ENCODE data around the gene PAIP2B. TPM values are rescaled to one million over a fixed set of nuclear protein-coding genes. Genes with fewer than 3 reads are reported as not detected.

The PAIP2B gene
- total and polyA plus RNA-seq, 9 of the 15 experiments (the other 6 are each of a cell fraction or from before 2014, with no cell fraction given): 0.18 to 0.38 (median 0.25) TPM

DNA sequence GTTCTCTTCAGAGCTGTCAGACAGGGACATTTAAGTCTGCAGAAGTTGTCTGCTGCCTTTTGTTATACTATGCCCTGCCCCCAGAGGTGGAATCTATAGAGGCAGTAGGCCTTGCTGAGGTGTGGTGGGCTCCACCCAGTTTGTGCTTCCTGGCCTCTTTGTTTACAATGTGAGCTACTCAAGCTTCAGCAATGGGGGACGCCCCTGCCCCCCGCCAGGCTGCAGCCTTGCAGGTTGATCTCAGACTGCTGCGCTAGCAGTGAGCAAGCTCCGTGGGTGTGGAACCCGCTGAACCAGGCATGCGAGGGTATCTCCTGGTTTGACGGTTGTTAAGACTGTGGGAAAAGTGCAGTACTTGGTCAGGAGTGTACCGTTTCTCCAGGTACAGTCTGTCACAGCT is 24.0 kb upstream of the PAIP2B start:
- Histone ChIP-seq H3K27ac (ENCODE audit: extremely low read depth, low read depth, low read length) (no peak overlapping the region), H3K4me2 (ENCODE audit: insufficient read depth, low read length) (no peak overlapping the region), H3K9me1 (ENCODE audit: control insufficient read depth, insufficient read depth, low read length) (no peaks in the 10 kb centered on the region), H2AFZ (ENCODE audit: low read depth, low read length) (no peak overlapping the region), H3K79me2 (ENCODE audit: control insufficient read depth, insufficient read depth, low read length) (no peaks in the 10 kb centered on the region), H3K9me3 (replicated peaks; ENCODE audit: control insufficient read depth, insufficient read depth, low read depth, low read length) (no peaks in the 10 kb centered on the region), H3K4me3 (no peak overlapping the region), H3K27me3 (ENCODE audit: control insufficient read depth in 2 of 2, insufficient read depth in 2 of 2, low read length in 2 of 2) (peaks cover 0 to 5% of the 10 kb centered on the region in 2 experiments; a peak in 2 of 5 replicates), H3K9ac (ENCODE audit: insufficient read depth in 1 of 2, low read depth in 2 of 2, low read length in 2 of 2) (no peak overlapping the region; a peak in 1 of 4 replicates), H4K20me1 (replicated peaks; ENCODE audit: control insufficient read depth, insufficient read depth, low read length) (no peaks in the 10 kb centered on the region), H3K4me1 (replicated peaks in 1 of 2; ENCODE audit: control insufficient read depth in 2 of 2, insufficient read depth in 2 of 2, low read length in 2 of 2) (no peaks in the 10 kb centered on the region), H3K36me3 (ENCODE audit: control insufficient read depth, insufficient read depth, low read length) (no peaks in the 10 kb centered on the region)
- TF ChIP-seq CBFA2T2 (conservative IDR thresholded peaks at IDR 0.05): no peak
- TF ChIP-seq ZNF354B (CRISPR knock-in tag; IDR thresholded peaks at IDR 0.05): no peak
- no peak for TF ChIP-seq ZNF444 (CRISPR knock-in tag; IDR thresholded peaks at IDR 0.05)
- TF ChIP-seq, protein P1, sequence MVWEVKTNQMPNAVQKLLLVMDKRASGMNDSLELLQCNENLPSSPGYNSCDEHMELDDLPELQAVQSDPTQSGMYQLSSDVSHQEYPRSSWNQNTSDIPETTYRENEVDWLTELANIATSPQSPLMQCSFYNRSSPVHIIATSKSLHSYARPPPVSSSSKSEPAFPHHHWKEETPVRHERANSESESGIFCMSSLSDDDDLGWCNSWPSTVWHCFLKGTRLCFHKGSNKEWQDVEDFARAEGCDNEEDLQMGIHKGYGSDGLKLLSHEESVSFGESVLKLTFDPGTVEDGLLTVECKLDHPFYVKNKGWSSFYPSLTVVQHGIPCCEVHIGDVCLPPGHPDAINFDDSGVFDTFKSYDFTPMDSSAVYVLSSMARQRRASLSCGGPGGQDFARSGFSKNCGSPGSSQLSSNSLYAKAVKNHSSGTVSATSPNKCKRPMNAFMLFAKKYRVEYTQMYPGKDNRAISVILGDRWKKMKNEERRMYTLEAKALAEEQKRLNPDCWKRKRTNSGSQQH (CRISPR knock-in tag; IDR thresholded peaks at IDR 0.05): no peak
- no peak for TF ChIP-seq XRCC3 (IDR thresholded peaks at IDR 0.05)
- ATAC-seq (no peak), FAIRE-seq (no peak), DNase-seq (ENCODE audit: extremely low read depth in 1 of 4, low spot score in 3 of 4) (no peak)
- no TSS peak for BruUV-seq (replicated peaks)
- ChIA-PET POLR2A (interaction anchor here (0.6 kb wide), 1 partner anchor 183 kb away, joined by 3 read pairs; the partner anchor contains the start of gene NAGK), CTCF (ENCODE audit: low intra/inter-chr PET ratio) (no interaction called here)
- intact Hi-C loops (cut with micrococcal nuclease) (no loop called here), in situ Hi-C loops (cut with MboI) (no loop called here)
- WGBS (ENCODE audit: insufficient coverage, low coverage, missing lambda C conversion rate): 2% methylated on average over 8 of the region's 8 CpGs

GRCh38 chr2:71244302-71244660 is 17.4 kb upstream of the PAIP2B start:
- in situ Hi-C loops (cut with MboI) (no loop called here), intact Hi-C loops (cut with micrococcal nuclease) (no loop called here)
- Histone ChIP-seq H2AFZ (ENCODE audit: low read depth, low read length) (no peak overlapping the region), H3K9ac (ENCODE audit: insufficient read depth in 1 of 2, low read depth in 2 of 2, low read length in 2 of 2) (no peak overlapping the region), H3K36me3 (ENCODE audit: control insufficient read depth, insufficient read depth, low read length) (no peaks in the 10 kb centered on the region), H3K79me2 (ENCODE audit: control insufficient read depth, insufficient read depth, low read length) (no peaks in the 10 kb centered on the region), H3K27me3 (ENCODE audit: control insufficient read depth in 2 of 2, insufficient read depth in 2 of 2, low read length in 2 of 2) (peaks cover 0 to 6% of the 10 kb centered on the region in 2 experiments; a peak in 2 of 5 replicates), H3K4me1 (replicated peaks in 1 of 2; ENCODE audit: control insufficient read depth in 2 of 2, insufficient read depth in 2 of 2, low read length in 2 of 2) (no peaks in the 10 kb centered on the region), H3K27ac (ENCODE audit: extremely low read depth, low read depth, low read length) (no peak overlapping the region), H3K4me3 (no peak overlapping the region), H3K4me2 (ENCODE audit: insufficient read depth, low read length) (no peak overlapping the region), H3K9me3 (replicated peaks; ENCODE audit: control insufficient read depth, insufficient read depth, low read depth, low read length) (no peaks in the 10 kb centered on the region), H4K20me1 (replicated peaks; ENCODE audit: control insufficient read depth, insufficient read depth, low read length) (0 out of 2 replicates have a peak, but pooled peaks cover under 1% of the 10 kb centered on the region), H3K9me1 (ENCODE audit: control insufficient read depth, insufficient read depth, low read length) (no peaks in the 10 kb centered on the region)
- WGBS (ENCODE audit: insufficient coverage, low coverage, missing lambda C conversion rate): 0% methylated on average over 1 of the region's 1 CpG
- ChIA-PET CTCF (ENCODE audit: low intra/inter-chr PET ratio) (no interaction called here), POLR2A (interaction anchor here (0.7 to 1.0 kb wide), 2 partner anchors 19 to 27 kb away, joined by 3 to 4 read pairs; no protein-coding TSS in a partner anchor)
- ATAC-seq (no peak), DNase-seq (ENCODE audit: extremely low read depth in 1 of 4, low spot score in 3 of 4) (no peak), FAIRE-seq (no peak)
- no TSS peak for BruUV-seq (replicated peaks)
- TF ChIP-seq SP1 (CRISPR knock-in tag; IDR thresholded peaks at IDR 0.05) (no peak), DLX4 (CRISPR knock-in tag; IDR thresholded peaks at IDR 0.05) (no peak), NCOA4 (IDR thresholded peaks at IDR 0.05; ENCODE audit: partially characterized antibody) (no peak), PPARD (CRISPR knock-in tag; IDR thresholded peaks at IDR 0.05) (no peak), ZNF668 (CRISPR knock-in tag; IDR thresholded peaks at IDR 0.05) (no peak), POLR2H (tag; IDR thresholded peaks at IDR 0.05; ENCODE audit: low read depth) (no peak), CBX5 (IDR thresholded peaks at IDR 0.05; ENCODE audit: borderline replicate concordance, low read depth) (no peak), SRF (CRISPR knock-in tag; IDR thresholded peaks at IDR 0.05) (no peak), TAL1 (IDR thresholded peaks at IDR 0.05) (no peak), SETDB1 (IDR thresholded peaks at IDR 0.05; ENCODE audit: low read length) (no peak), ZNF75A (CRISPR knock-in tag; IDR thresholded peaks at IDR 0.05) (no peak), TFAM (CRISPR knock-in tag; conservative IDR thresholded peaks at IDR 0.05) (no peak)

Data from K562 (cell line).